ENCODE measurements around the gene PLXNA2. TPM values are rescaled to one million over a fixed set of nuclear protein-coding genes. Genes with fewer than 3 reads are reported as not detected.

PLXNA2 gene
- polyA plus RNA-seq, 1 of the 3 experiments (the other 2 are of a cell fraction): 8.5 TPM

GRCh38 chr1:208161656-208162375 is 82.4 kb downstream of the PLXNA2 start (continued):
- no peak for TF ChIP-seq REST (IDR thresholded peaks at IDR 0.05; ENCODE audit: low read depth, low read length)

- H3K36me3 ChIP-seq (replicated peaks in 1 of 2; ENCODE audit: control insufficient read depth in 1 of 2, insufficient read depth in 2 of 2, low read length in 1 of 2): no peaks in the 10 kb centered on the region
- H3K4me1 ChIP-seq (ENCODE audit: control insufficient read depth in 1 of 2, insufficient read depth in 2 of 2, low read depth in 1 of 2, low read length in 1 of 2): peaks cover 54 to 78% of the 10 kb centered on the region in 2 experiments
- WGBS (ENCODE audit: low lambda C conversion rate): 100% methylated on average over 1 of the region's 1 CpG
- CTCF ChIA-PET: interaction anchor here (0.6 to 3.0 kb wide), 7 partner anchors 18 to 139 kb away, joined by 3 to 26 read pairs (median 4); partner anchors contain the start of gene PLXNA2
- H3K79me2 ChIP-seq (ENCODE audit: insufficient read depth): peaks cover 49% of the 10 kb centered on the region
- H3K9me3 ChIP-seq: no peaks in the 10 kb centered on the region
- no peaks in the 10 kb centered on the region for H3K9me2 ChIP-seq
- no peak for TF ChIP-seq USF2 (IDR thresholded peaks at IDR 0.05; ENCODE audit: borderline replicate concordance, low read depth, low read length)
- no peak for TF ChIP-seq RAD21 (IDR thresholded peaks at IDR 0.05; ENCODE audit: low read length)
- TF ChIP-seq NFIC (IDR thresholded peaks at IDR 0.05; ENCODE audit: borderline replicate concordance): no peak
- no peak for TF ChIP-seq GATA2 (CRISPR knock-in tag; IDR thresholded peaks at IDR 0.05)
- TF ChIP-seq NRF1 (IDR thresholded peaks at IDR 0.05; ENCODE audit: low read depth, low read length): no peak
- no peak for TF ChIP-seq FOXJ3 (CRISPR knock-in tag; IDR thresholded peaks at IDR 0.05)
- TF ChIP-seq TCF12 (IDR thresholded peaks at IDR 0.05): no peak
- no peak for TF ChIP-seq ZBTB33 (IDR thresholded peaks at IDR 0.05; ENCODE audit: borderline replicate concordance, low read depth)
- no peak for TF ChIP-seq SMC3 (IDR thresholded peaks at IDR 0.05; ENCODE audit: low read depth, low read length)
- TF ChIP-seq SIN3A (IDR thresholded peaks at IDR 0.05; ENCODE audit: borderline replicate concordance, low read depth, low read length): no peak
- TF ChIP-seq GABPA (IDR thresholded peaks at IDR 0.05; ENCODE audit: low read depth): no peak
- no peak for TF ChIP-seq TEAD4 (IDR thresholded peaks at IDR 0.05; ENCODE audit: borderline replicate concordance, insufficient read depth)
- no peak for TF ChIP-seq MEF2A (IDR thresholded peaks at IDR 0.05; ENCODE audit: borderline replicate concordance, low read depth)
- no peak for TF ChIP-seq EZH2phosphoT487 (IDR thresholded peaks at IDR 0.05; ENCODE audit: borderline replicate concordance, low read depth)
- no peak for TF ChIP-seq USF1 (IDR thresholded peaks at IDR 0.05; ENCODE audit: borderline replicate concordance, low read depth)
- TF ChIP-seq POLR2AphosphoS5 (IDR thresholded peaks at IDR 0.05; ENCODE audit: low read depth, low read length): no peak
- TF ChIP-seq RCOR1 (IDR thresholded peaks at IDR 0.05; ENCODE audit: low read length): no peak
- no peak overlapping the region for H3K4me3 ChIP-seq (ENCODE audit: low read depth in 2 of 2, low read length in 1 of 2)
- H2AFZ ChIP-seq (ENCODE audit: low read depth): no peak overlapping the region
- no peaks in the 10 kb centered on the region for H4K20me1 ChIP-seq (ENCODE audit: insufficient read depth)
- no peaks in the 10 kb centered on the region for H3K27me3 ChIP-seq (ENCODE audit: insufficient read depth)
- peaks cover 27% of the 10 kb centered on the region for H3F3A ChIP-seq (replicated peaks; ENCODE audit: insufficient read depth)
- peak overlapping the region; percentile 49; the same call in 1 of the 2 replicates for H3K9ac ChIP-seq
- no peak for DNase-seq
- H3K27ac ChIP-seq (ENCODE audit: low read depth in 2 of 2, low read length in 1 of 2): peak overlapping the region; percentile 89 to 99
- POLR2A ChIA-PET: no interaction called here
- peak overlapping the region; percentile 60; the same call in 1 of the 2 replicates for H3K4me2 ChIP-seq
These were observed 83.2 kb downstream of the PLXNA2 start for GRCh38 chr1:208161005-208161404.

All from SK-N-SH (cell line).